ENCODE measurements around the gene RECQL5.
"Not testable (repeated sequence)": the region's sequence is repeated elsewhere in the genome, so short reads cannot be mapped to it uniquely, and the experiment has no call there.

RECQL5 gene

DNA sequence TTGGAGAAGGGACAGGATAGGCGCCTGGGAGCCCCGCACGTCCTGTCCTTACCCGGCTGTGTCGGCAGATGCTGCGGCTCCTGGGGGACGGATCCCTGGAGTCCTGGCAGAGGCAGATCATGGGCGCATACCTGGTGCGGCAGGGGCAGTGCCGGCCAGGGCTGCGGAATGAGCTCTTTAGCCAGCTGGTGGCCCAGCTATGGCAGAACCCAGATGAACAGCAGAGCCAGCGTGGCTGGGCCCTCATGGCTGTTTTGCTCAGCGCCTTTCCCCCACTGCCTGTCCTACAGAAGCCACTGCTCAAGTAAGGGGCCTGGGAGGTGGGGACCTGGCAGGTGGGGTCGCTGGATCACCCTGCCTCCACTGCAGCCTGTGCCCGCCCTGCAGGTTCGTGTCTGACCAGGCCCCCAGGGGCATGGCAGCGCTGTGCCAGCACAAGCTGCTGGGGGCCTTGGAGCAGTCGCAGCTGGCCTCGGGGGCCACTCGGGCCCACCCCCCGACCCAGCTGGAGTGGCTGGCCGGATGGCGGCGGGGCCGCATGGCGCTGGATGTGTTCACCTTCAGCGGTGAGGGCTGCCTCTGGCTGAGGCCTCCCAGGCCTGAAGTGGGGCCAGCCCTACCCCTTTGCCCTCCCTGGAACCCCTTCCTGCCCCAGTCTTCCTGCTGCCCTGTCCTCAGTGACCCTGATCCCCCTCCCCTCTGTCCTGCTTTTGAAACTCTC lies 53.9 kb downstream of the RECQL5 start:
- no peak for DNase-seq

DNA sequence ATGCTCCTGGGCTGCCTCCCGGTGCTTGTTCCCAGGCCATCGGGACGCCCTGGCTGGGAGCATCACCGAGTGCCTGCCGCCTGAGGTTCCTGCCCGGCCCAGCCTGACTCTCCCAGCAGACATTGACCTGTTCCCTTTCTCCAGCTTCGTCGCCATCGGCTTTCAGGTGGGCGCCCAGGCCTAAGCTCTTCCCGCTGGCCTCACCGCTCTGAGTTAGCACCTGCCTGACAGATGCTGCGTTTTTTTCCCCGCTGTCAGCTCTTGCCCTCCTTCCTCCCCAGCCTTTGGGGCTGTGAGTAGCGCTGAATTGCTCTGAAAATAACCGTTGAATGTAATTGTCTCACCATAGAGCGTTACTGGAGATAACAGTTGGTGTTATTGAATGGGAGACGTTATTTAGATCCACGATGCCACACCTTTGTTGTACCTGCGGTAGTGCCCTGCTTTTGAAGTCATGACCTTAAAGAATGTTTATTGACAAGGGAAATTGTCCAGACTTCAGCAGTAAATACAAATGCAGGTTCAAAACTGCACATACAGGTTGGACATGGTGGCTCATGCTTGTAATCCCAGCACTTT lies 55.0 kb downstream of the RECQL5 start:
- DNase-seq, result no peak

DNA sequence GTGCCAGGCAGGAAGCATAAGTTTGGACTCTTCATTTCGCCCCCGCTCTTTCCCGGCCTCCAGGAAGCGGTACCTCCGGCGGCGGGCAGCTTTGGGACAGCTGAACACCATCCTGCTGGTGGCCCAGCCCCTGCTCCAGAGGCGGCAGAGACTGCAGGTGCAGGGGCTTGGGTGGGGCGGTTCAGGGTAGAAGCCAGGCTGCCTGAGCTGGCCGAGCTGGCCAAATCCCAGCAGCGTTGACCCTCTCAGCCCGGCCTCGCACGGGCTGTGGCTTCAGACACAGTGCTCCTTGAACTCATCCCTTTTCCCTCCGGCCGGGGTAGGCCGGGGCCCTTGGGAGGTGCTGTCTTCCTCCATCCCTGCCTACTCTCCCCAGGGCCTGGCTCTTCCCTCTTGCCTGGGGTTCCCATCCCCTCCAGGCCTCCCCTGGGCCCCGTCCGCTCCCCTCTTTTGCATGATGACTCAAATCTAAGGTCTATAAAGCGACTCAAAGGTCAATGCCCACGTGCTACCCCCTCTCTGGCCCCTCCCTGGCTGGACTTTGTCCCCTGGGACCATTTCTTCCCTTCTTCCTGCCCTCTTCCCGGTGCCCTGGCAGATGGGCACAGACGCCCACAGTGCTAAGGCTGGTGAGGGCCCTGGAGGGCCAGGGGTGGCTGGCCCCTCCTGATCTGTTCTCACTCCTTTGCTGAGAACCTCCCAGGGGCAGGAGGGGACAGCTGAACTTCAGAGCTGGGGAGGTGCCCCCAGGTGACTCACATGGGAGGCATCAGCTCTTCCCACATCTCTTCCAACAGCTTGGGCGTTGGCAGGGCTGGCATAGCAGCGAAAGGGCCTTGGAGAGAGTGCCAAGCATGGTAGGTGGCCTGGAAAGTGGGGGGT lies 56.6 kb downstream of the RECQL5 start:
- DNase-seq, result no peak

DNA sequence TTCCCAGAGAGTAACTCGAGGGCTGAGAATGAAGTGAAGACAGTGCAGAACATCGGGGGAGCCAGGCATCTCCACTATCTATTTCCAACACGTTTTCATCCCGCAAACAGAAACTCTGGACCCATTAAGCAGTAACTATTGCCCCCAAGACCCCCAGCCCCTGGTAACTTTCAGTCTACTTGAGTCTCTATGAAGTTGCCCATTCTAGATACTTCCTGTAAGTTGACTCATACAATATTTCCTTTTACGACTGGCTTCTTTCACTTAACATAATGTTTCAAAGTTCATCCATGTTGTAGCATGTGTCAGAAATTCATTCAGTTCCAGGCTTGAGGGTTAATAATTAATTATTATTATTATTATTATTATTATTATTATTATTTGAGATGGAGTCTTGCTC lies 59.9 kb downstream of the RECQL5 start:
- DNase-seq, result no peak

DNA sequence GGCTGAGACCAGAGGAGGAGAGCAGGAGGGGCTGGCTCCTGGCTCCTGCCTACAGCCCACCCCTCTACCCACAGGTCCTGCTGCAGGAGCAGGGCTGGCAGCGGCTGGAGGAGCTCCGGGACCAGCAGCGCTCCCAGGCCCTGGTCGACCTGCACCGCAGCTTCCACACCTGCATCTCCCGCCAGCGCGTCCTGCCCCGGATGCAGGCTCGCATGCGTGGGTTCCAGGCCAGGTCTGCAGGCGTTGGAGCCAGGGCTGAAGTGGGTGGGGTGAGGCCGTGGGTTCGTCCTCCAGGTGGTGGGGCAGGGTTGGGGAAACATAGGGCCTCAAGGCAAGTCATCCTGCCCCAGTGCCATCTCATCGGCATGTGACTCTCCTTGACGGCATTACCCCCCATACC lies 61.2 kb downstream of the RECQL5 start:
- DNase-seq, result no peak

DNA sequence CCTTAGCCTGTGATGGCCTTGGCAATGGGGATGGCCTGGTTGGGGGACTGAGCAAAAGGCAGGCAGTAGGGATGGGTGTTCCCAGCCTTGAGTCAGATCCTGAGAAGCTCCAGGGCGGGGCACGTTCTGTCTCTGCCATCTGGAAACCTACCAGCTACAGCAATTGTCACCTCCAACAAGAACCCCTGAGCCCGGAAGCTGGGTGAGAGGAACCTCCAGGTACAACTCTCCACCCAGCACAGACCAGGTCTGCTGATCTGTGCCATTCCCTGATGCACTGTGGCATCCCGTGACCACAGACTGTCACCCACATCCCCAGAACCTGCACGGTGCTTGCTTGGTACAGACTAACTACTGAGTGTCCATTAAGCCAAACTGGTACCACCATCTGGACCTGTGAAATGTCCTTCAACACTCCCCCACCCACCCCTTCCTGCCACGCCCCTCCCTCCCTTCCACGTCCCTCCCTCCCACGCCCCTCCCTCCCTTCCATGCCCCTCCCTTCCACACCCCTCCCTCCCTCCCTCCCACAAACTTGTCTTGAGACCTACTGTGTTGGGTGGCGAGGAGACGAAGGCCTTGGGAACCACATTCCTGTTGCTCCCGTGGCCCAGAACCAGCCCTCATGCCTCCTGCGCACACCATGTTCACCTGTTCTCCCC lies 62.8 kb downstream of the RECQL5 start:
- no peak for DNase-seq

DNA sequence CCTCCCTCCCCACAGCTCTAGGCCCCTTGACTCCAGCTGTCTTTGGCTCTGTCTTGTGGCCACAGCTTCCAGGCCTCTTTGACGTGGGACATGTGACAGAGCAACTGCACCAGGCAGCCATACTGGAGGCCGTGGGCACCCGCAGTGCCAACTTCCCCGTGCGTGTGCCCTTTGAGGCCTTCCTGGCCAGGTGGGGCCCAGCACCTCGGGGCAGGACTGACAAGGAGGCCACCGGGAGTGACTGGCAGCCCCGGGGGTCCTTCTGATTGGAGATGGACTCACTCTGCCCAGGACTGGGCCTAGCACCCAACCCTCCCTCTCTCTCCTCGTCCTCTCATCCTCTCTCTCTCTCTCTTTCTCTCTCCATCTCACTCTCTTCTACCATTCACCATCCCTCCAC lies 63.8 kb downstream of the RECQL5 start:
- no peak for DNase-seq

DNA sequence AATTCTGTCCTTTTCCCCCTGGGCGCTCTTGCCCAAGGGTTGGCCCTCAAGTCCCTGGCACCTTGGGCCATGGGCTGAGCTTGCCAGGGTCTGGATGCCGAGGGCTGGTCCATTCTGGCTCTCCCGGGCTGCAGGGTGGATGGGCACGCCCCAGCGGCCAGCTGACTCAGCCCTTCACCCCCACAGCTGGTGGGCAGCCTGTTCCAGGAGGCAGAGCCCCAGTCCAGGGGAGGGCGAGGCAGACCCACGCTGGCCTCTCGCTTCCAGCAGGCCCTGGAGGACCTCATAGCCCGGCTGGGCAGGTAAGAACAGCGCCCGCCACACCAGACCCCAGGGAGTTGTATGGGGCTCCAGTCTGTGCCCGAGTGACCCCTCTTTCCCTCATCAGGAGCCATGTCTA lies 64.3 kb downstream of the RECQL5 start:
- DNase-seq, result no peak

DNA sequence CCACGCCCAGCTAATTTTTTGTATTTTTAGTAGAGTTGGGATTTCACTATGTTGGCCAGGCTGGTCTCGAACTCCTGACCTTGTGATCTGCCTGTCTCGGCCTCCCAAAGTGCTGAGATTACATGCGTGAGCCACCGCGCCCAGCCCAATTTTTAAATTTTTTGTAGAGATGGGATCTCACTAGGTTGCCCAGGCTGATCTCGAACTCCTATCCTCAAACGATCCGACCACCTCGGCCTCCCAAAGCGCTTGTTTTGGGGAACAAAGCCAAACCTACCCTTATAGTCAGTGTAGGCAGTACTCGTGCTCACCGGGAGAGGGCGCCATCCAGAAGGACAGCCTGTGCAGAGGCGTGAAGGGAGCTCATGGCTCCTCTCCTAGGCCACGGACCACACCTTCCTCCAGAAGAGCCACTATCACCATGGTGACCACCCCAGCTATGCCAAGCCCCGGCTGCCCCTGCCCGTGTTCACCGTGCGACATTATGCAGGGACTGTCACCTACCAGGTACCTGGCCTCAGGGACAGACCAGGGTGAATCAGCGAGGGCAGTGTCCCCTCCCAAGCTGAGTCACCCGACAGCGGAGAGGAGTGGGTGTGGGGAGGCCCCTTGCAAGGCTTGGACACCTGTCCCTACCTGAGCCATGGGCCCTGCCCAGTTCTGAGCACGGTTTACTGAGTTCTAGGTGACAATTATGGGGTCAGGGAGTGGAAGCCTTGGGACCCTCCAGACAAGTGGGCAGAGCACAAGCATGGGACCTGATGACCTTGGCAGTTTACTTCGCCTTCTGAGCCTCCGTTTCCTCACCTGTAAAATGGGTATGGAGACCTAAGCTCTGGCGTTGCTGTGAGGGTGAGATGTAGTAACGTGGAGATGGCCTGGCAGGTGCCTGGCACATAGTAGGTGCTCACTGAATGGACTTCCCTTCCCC lies 65.6 kb downstream of the RECQL5 start:
- DNase-seq, result peak in 5 of 6 experiments; percentile 23 to 48 (median 45)

DNA sequence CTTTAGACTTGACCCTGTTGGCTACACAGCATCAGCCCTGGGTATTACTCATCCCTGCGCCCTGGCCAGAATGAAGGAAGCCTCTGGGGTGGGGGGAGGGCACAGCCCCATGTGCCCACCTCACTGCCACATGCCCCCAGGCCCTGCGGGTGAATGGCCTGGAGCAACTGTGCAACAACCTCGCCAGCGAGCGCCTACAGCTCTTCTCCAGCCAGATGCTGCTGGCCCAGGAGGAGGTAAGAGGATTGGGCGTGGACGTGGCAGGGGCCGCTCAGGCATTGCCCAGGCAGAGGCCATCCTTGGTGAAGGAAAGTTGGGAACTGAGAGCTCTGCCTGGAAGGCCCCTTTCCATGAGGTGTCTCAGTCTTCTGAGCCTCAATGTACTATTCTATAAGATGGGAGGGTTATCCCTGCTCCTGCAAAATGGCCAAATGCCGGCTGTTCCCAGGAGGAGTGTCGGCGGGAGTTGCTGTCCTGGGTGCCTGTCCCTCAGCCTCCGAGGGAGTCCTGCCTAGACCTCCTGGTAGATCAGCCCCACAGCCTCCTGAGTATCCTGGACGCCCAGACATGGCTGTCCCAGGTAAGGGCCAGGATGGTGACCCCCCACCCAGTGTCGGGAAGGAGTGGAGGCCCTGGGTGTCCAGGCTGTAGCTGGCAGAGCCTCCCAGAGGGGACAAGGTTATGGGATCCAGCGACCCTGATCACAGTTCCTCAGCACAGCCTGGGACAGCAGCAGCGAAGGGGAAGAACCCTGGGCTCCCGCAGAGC lies 70.5 kb downstream of the RECQL5 start:
- no peak for DNase-seq

DNA sequence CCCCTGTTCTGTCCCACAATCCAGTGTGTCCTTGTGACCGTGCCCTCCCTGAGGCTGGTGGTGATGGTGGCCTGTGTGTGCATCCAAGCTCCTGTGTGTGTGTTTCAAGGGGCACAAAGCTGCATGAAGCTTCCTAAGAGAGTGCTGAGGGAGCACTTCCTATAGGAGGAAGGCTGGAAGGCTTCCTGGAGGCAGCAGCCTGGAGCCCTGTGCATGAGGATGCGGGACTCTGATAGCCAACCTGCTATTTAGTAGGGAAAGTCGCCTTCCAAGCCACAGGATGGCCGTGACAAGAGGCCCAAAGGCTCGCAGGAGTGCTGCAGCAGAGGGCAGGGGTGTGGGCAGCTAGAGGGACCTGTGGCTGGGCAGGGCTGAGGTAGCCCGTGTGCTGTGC lies 71.0 kb downstream of the RECQL5 start:
- no peak for DNase-seq

DNA sequence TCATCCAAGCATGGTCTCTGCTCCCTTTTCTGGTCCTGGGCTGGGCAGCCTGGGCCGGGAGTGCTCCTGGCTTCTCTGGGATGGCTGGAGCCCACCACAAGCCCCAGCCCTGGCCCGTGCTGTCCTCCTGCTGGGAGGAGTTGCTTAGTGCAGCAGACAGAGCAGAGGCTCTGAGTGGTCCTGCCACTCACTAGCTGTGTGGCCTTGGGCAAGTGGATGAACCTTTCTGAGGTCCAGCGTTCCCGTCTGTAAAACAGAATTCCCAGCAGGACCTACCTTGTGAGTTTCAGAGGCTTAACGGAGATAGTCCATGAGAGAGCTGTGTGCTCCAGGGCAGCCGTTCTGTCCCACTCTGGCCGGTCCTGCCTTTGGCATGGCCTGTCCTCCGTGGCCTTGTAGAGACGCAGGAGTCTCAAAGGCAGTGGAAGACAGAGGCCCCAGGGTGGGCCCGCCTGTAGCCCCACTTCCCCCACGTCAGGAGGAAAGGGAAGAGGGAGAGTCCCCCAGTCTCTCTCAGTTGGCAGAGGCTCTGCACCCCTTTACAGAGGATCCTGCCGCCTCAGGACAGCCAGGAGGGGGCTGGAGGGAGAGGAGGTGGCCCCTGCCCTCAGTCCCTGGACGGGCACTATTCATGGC lies 71.6 kb downstream of the RECQL5 start:
- DNase-seq, result no peak

DNA sequence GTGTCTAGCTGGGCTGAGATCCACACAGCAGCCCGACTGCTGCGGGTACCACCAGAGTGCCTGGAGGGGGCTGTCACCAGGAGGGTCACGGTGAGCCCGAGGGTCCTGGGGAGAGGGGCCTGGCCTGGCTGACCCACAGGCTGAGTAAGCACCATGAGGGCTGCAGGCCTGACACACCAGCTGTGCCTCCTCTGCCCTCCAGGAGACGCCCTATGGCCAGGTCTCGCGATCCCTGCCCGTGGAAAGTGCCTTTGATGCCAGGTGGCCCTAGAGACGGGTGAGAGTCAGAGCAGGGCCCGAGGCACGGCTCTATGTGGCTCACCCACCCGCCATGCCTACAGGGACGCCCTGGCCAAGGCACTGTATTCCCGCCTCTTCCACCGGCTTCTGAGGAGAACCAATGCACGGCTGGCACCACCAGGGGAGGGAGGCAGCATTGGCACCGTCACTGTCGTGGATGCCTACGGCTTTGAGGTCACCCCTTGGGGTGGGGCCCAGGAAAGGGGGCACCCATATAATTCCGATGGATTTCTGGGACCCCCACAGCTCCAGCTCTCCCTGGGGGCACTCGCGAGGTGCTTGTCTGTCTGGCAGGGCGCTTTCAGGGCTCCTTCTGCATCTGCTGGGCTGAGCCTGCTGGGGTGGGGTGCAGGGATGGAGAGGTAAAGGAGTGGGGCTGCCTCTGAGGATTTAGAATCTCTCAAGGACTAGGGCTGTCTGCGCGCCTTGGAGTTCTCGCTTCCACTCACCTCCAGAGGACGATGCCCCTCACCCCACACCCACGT lies 72.3 kb downstream of the RECQL5 start:
- DNase-seq, result no peak

DNA sequence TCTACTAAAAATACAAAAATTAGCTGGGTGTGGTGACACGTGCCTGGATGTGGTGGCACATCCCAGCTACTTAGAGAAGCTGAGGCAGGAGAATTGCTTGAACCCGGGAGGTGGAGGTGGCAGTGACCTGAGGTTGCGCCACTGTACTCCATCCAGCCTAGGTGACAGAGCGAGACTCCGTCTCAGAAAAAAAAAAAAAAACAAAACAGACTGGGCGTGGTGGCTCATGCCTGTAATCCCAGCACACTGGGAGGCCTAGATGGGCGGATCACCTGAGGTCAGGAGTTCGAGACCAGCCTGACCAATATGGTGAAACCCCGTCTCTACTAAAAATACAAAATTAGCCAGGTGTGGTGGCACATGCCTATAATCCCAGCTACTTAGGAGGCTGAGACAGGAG lies 73.5 kb downstream of the RECQL5 start:
- DNase-seq, result not testable (repeated sequence)

DNA sequence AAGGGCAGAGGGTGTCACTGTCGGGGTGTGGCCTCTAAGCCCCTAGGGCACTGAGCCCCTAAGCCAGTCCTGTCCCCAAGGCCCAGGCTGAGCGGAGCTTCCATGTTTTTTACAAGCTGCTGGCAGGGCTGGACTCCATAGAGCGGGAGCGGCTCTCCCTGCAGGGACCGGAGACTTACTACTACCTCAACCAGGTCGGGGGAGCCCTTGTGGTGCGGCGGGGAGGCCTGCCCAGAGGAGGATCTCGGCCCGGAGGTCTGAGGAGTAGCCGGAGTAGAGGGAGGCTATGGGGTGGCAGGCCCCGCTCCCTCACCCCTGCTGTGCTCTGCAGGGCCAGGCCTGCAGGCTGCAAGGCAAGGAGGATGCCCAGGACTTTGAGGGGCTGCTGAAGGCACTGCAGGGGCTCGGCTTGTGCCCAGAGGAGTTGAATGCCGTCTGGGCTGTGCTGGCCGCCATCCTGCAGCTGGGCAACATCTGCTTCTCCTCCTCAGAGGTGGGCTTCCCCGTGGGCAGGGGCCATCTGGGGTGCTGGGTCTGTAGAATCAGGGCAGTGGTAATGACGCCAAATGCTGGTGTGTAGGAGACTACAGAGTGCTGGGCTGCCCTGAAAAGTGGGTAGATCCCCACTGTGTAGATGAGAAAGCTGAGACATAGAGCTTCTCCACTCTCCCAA lies 74.5 kb downstream of the RECQL5 start:
- DNase-seq, result no peak

DNA sequence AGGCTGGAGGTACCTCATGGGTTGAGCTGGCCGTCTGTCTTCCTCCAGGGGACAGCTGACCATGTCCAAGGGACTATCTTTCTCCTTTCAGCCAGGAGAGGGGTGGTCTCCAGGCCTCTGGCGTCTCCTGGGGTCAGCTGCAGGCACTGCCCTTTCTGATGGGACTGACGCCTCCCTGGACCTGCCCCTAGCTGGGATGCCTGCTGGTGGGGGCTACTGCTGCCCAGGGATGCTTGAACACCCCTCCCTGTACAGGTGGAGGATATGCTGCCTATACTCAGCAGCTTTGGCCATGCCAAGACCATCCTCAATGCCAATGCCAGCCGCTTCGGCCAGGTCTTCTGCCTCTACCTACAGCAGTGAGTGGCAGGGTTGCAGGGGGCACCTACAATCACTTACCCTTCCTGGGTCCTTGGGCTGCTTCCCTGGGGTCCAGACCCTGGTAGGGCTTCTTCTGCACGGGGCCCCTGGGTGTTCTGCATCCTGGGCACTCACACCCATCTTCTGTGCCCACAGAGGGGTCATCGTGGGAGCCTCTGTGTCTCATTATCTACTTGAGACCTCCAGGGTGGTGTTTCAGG lies 75.1 kb downstream of the RECQL5 start:
- DNase-seq, result no peak

DNA sequence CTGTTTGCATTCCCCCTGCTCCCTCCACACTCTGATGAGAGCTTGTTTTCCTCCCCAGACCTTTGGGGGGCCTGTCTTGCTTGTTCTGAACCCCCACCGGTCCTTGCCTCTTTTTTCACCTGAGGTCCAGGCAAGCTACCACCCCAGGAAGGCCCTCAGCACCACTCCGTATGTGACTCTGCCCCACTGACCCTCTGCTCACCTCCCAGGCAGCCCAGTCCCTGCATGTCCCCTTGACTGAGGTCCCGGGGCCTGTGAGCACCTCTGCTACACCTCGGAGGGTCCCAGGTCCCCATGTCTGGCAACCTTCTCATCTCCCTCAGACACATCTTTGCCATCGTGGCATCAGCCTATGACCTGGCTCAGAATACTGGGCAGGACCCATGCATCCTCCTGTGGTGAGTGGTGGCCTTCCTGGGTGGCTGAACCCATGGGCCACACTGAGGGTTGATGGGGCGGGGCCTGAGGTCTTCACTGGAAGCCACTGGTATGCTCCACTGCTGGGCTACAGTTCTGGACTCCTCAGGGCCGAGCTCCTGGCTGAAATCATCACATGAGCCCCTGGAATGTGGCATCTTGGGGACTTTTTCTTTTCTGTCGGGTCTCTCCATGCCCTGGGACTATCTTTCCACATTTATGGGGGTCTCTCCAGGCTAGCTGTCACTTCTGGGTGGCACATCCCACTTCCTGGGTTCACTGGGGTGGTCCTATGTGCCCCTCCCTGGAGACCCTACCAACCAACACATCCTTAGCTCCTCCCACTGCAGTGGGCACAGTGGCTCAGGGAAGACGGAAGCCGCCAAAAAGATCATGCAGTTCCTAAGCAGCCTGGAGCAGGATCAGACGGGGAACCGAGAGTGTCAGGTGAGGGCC lies 75.9 kb downstream of the RECQL5 start:
- DNase-seq, result no peak

DNA sequence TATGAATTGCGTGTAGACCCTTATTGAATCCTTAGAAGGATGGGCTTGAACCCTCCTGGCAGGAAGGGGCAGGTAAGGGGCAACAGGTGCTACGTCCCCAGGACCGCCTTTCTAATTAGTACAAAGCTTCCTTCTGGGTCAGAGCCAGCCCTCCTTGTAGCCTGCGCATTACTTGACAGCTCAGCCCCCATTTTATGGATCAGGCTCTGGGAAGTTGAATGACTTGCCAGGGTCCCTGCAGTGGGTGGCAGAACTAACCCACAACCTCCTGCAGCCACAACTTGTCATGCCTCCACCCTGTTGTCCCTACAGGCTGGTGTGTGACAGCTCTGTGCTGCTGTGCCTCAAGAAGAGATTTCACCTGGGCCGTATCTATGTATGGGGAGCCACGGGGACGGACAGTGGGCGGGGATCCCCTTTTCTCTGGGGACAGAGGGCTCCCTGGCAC lies 76.6 kb downstream of the RECQL5 start:
- no peak for DNase-seq
